Activated T-cell treated with anti-CD3 and anti-CD28 coated beads for 48 hours (primary cell): ENCODE results near the gene DDX11.
"Not testable (repeated sequence)": the region's sequence is repeated elsewhere in the genome, so short reads cannot be mapped to it uniquely, and the experiment has no call there.

Experiments
- DNase-seq: peaks from one replicate; pipeline ENCODE4 v3.0.0-alpha.2; 2020; ENCODE audit warnings: low read depth

Gene DDX11

GRCh38 chr12:31067656-31068055, 6.0 kb upstream of the DDX11 start:
- not testable (repeated sequence) for DNase-seq

GRCh38 chr12:31070971-31071740, 2.5 kb upstream of the DDX11 start:
- DNase-seq = not testable (repeated sequence)

DNA sequence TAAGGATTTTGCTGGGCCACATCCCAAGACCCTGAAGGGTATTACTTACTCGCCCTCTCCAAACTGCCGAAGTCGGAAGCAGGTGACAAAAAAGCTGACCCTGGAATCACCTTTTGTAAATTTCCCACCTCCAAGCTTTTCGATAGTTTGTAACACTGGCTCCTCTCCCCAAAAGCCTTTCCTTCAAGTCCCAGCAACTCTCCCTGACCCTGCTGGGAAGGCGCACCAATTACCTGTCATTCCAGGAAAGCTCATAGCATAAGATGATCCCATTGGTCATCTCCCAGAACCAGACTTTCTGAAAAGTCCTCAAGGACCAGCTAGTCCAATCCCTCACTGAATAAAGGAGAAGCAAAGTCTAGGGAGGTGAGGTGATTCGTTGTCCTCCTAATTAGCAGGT, 698 bp upstream of the DDX11 start:
- not testable (repeated sequence) for DNase-seq

GRCh38 chr12:31074333-31074874, 744 bp downstream of the DDX11 start:
- DNase-seq = not testable (repeated sequence)

GRCh38 chr12:31076150-31076549, 2.5 kb downstream of the DDX11 start:
- not testable (repeated sequence) for DNase-seq

- DNase-seq = not testable (repeated sequence)
Observed at GRCh38 chr12:31077095-31077494, 3.4 kb downstream of the DDX11 start.

DNA sequence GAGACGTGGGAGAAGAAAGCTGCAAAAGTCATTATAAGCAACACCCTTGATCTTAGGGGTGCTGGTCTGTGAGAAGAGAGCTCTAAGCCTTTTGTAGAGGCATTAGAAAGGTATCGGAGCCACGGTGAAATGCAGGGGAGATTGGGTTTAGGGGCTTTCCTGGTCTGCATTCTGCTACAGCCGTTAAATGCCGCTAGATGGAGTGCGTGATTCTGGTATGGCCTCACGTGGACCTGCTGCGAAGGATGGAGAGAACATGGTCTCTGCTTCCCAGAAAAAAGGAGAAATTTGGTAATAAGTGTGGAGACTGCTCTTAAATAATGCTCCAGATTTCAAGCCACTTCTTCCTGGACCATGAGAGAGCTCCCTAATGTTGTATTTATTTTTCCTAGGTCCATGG, 4.3 kb downstream of the DDX11 start:
- DNase-seq = not testable (repeated sequence)

DNA sequence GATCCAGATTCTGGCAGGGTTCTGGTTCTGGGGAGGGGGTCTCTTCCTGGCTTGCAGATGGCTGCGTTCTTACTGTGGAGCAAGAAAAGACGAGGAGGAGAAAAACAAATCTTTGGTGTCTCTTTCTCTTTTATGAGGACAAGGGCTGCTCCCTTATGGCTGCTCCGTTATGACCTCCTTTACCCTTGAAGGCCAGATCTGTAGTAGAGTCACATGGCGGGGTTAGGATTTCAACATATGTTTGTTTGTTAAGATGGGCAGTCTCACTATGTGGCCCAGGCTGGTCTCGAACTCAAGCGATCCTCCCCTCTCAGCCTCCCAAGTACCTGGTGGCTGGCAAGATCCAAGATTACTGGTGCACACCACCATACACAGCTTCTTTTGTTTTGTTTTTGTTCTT, 5.8 kb downstream of the DDX11 start:
- not testable (repeated sequence) for DNase-seq

DNA sequence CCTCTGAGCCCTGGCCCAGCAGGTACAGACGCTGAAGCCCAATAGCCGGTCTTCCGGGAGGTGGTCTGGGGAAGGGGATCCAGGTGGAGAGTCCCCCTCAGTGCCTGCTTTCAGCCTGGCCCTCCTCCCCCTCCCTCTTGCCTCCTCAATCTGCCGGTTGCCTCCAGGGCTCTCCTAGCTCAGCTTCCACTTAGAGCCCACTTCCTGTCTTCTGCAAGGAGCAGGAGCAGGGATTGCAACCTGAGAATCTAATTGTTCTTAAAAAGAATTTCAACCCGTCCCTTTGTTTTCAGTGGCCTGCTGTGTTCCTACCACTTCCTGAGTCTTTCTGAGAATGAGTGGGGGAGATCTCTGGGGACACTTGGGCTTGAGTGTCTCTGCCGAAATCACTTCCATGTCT, 6.6 kb downstream of the DDX11 start:
- not testable (repeated sequence) for DNase-seq

- DNase-seq = not testable (repeated sequence)
Observed at GRCh38 chr12:31081274-31081673, 7.6 kb downstream of the DDX11 start.

- not testable (repeated sequence) for DNase-seq
Observed at GRCh38 chr12:31084241-31084640, 10.6 kb downstream of the DDX11 start.

DNA sequence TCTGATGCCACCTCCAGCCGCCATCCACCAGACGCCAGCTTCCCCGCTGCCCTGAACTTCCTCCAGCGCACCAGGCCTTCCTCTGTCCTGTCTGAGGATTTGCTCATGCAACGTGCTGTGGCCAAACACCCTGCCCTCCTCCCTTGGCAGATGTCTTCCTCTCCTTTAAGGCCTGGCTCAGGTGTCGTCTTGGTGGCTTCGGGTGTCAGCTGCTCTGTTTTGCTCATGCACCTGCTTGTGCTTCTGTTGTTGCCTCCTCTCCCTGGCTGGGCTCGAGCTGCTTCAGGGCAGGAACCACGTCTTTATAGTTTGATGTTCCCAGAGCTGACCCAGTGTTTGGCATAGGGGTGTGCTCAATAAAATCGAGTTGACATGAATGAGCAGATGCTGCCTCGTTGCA, 12.4 kb downstream of the DDX11 start:
- DNase-seq = not testable (repeated sequence)

GRCh38 chr12:31087486-31087885, 13.8 kb downstream of the DDX11 start:
- not testable (repeated sequence) for DNase-seq

GRCh38 chr12:31087956-31088355, 14.3 kb downstream of the DDX11 start:
- DNase-seq = not testable (repeated sequence)

DNA sequence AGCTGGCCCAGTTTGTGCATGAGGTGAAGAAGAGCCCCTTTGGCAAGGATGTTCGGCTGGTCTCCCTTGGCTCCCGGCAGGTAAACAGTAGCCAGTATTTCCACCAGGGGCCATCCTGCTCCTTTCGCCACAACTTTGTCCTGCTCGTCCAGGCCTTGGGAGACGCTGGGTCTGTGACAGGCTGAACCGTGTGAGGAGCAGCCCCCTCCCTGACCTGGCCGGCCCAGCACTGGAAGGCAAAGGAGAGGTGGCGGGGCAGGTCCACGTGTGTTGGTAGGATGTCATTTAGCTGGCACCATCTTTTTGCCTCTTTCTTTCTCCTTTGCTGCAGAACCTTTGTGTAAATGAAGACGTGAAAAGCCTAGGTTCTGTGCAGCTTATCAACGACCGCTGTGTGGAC, 15.4 kb downstream of the DDX11 start:
- DNase-seq = no peak

GRCh38 chr12:31091629-31092028, 18.0 kb downstream of the DDX11 start:
- DNase-seq = not testable (repeated sequence)

GRCh38 chr12:31092718-31093117, 19.1 kb downstream of the DDX11 start:
- not testable (repeated sequence) for DNase-seq

GRCh38 chr12:31095080-31095860, 21.6 kb downstream of the DDX11 start:
- DNase-seq = not testable (repeated sequence)

DNA sequence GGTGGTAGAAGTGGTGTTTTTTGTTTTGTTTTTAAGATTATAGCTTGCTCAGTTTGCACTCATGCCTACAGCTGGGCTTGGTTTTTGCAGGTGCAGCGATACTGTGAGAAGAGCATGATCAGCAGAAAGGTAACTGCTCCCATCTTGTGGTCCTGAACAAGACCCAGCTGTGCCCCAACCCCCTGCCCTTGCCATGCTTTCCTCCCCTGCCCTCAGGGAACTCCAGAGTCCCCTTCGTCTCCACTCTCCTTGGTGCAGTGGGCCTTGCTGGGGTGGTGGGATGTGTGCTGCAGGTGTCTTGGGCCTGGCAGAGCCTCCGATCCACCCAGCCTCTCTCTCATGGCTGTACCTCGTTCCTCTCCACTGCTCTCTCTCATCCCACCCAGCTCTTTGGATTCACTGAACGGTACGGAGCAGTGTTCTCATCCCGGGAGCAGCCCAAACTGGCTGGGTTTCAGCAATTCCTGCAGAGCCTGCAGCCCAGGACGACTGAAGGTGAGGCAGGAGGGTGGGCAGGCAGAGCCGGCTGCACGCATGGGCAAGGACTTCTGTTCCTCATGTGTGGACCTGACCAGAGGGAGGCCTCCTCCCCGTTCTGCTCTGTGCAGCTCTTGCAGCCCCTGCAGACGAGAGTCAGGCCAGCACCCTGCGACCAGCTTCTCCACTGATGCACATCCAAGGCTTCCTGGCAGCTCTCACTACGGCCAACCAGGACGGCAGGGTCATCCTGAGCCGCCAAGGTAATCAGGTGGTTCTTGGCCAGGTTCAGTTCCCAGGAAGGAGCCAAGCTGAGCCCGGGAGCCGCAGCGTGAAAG, 22.8 kb downstream of the DDX11 start:
- not testable (repeated sequence) for DNase-seq

GRCh38 chr12:31097819-31098218, 24.2 kb downstream of the DDX11 start:
- not testable (repeated sequence) for DNase-seq

DNA sequence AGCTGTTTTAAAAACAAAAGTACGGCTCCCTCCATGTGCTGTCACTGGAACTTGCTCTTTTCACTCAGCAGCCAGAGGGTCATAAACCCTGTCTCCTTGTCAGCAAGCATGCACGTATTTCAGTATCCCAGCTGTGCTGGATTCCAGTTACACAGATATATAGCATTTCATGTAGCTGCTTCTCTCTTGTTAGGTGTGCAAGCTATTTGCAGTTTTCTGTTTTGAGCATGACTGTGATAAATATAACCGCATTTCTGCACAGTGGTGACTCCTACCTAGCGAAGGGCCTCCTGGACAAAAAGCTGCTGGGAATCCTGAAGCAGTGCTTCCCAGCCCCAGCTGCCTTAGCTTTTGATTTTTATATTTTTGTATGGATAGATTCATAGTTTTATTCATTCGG, 24.7 kb downstream of the DDX11 start:
- DNase-seq = not testable (repeated sequence)

GRCh38 chr12:31098771-31099170, 25.1 kb downstream of the DDX11 start:
- not testable (repeated sequence) for DNase-seq
